Suprapubic skin (tissue), 4 donors: ENCODE measurements around the gene TOP1. TPM values are rescaled to one million over a fixed set of nuclear protein-coding genes. Genes with fewer than 3 reads are reported as not detected.
A peak's percentile ranks its signal among the peaks of the same experiment; 100 is the strongest.

ENCODE experiments used
- DNase-seq, 2 donors: peaks; one replicate each; pipeline ENCODE4 v3.0.0-alpha.2; 2019; ENCODE audit warnings: low spot score in 2 of 2
- H3K27ac ChIP-seq: fragments of 200-600 bp; sonication (generic); one replicate; pipeline ENCODE4 v1.5.1; 2019
- H3K27me3 ChIP-seq: fragments of 200-600 bp; sonication (generic); one replicate; pipeline ENCODE4 v1.5.1; 2019
- H3K36me3 ChIP-seq: fragments of 200-600 bp; sonication (generic); one replicate; pipeline ENCODE4 v1.5.1; 2019
- H3K4me1 ChIP-seq: fragments of 200-600 bp; sonication (generic); one replicate; pipeline ENCODE4 v1.5.1; 2019
- H3K4me3 ChIP-seq: fragments of 200-600 bp; sonication (generic); one replicate; pipeline ENCODE4 v1.5.1; 2019; ENCODE audit warnings: mild to moderate bottlenecking
- H3K9me3 ChIP-seq: fragments of 200-600 bp; sonication (generic); one replicate; pipeline ENCODE4 v1.5.1; 2019
- EP300 ChIP-seq: sonication (generic); formaldehyde crosslinking; IDR thresholded peaks from one replicate; pipeline ENCODE4 v1.6.1; 2017; ENCODE audit warnings: antibody characterized with exemption
- POLR2A ChIP-seq, 2 donors: fragments of 450-650 bp; IDR thresholded peaks; one replicate each; pipeline ENCODE4 v1.6.1; 2017; ENCODE audit warnings: antibody characterized with exemption in 2 of 2, mild to moderate bottlenecking in 2 of 2, moderate library complexity in 2 of 2
- POLR2AphosphoS5 ChIP-seq, 3 donors: sonication (generic); formaldehyde crosslinking; IDR thresholded peaks; one replicate each; pipeline ENCODE4 v1.6.1; 2017; ENCODE audit warnings: antibody characterized with exemption in 3 of 3
- WGBS: methylation state at CpG from one replicate; pipeline ENCODE4 v1.1.5; 2018; 5-methylcytosine and 5-hydroxymethylcytosine counted together
- total RNA-seq, 4 donors: library from RNA; depleted of rRNA; stranded (reverse); fragments of >200 nt; gene quantifications; one replicate each; pipeline ENCODE4 v1.1.0, GENCODE V29; 2016
- TF ChIP-seq, protein P1 (sequence below), 2 donors: fragments of 200-600 bp in 1 of 2; fragments of 450-650 bp in 1 of 2; sonication (generic) in 1 of 2; IDR thresholded peaks; one replicate each; pipeline ENCODE4 v1.5.1; 2016 to 2019; ENCODE audit warnings: antibody characterized with exemption in 2 of 2, mild to moderate bottlenecking in 1 of 2, moderate library complexity in 1 of 2

TOP1 gene
- total RNA-seq, 4 donors from 2014 or later: 25.8 to 32.6 (median 32.0) TPM

DNA sequence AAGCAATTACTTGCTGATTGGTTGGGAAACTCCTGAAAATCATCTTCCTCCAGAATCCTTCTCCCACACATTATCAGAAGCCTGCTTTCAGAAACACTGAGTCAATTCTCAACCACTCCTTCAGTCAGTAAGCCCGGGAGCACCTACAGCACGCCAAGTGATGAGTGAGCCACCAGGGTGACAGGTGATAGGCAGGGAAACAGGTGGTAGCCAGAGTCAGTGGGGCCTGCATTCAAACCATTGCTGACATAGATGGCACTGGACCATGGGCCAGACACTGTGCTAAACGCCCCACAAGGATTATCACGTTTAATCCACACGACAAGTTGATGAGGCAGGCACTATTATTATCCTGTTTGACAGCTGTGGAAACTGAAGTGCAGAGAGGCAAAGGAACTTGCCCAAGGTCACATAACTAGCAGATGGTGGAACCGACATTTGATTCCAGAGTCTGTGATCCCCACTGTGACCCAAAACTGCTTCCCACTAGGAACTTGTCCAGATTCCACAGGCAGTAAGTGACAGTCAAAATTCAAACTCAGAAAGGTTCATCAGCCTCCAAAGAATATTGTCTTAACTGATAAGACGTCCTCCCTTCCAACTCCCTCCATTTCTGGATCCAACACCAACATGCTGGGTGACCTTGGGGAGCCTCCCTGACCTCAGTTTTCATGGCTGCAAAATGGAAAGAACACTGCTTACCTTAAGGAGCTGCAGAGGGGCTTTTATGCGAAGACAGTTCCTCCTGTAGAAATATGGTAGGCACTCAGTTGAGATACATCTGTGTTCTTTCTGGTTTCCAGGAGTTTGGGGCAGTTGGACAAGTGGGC, 23.9 kb upstream of the TOP1 start:
- Histone ChIP-seq H3K27me3 (no peaks in the 10 kb centered on the region), H3K4me3 (no peak overlapping the region), H3K9me3 (no peaks in the 10 kb centered on the region), H3K4me1 (peaks cover 51% of the 10 kb centered on the region), H3K36me3 (no peaks in the 10 kb centered on the region), H3K27ac (peak overlapping the region; percentile 93)
- DNase-seq: peak in 1 of 2 donors; percentile 10
- WGBS: 47% methylated on average over 8 of the region's 8 CpGs
- TF ChIP-seq EP300: no peak
- no peak for TF ChIP-seq POLR2AphosphoS5 (IDR thresholded peaks at IDR 0.05)

DNA sequence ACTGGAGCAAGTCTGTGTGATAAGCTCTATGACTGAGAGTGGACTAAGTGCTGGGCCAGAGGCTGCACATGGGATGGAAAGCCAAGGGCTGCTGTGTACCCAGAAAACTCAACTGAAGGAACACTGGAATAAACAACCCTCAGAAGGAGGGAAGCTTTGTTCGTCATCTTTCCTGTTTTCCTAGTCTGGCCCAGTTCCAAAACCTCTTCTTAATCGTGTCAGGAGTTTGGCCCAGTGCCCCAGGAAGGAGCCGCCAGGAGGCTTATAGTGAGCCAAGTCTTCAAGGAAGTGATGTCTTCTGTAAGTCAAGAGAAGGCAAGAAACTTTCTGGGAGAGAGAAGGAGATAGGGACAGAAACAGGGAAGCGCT, 23.3 kb upstream of the TOP1 start:
- Histone ChIP-seq H3K4me1 (peaks cover 51% of the 10 kb centered on the region), H3K4me3 (no peak overlapping the region), H3K27me3 (no peaks in the 10 kb centered on the region), H3K9me3 (no peaks in the 10 kb centered on the region), H3K36me3 (no peaks in the 10 kb centered on the region), H3K27ac (peak overlapping the region; percentile 93)
- TF ChIP-seq EP300 (no peak), POLR2AphosphoS5 (IDR thresholded peaks at IDR 0.05) (no peak), POLR2A (IDR thresholded peaks at IDR 0.05) (no peak)
- TF ChIP-seq, protein P1, sequence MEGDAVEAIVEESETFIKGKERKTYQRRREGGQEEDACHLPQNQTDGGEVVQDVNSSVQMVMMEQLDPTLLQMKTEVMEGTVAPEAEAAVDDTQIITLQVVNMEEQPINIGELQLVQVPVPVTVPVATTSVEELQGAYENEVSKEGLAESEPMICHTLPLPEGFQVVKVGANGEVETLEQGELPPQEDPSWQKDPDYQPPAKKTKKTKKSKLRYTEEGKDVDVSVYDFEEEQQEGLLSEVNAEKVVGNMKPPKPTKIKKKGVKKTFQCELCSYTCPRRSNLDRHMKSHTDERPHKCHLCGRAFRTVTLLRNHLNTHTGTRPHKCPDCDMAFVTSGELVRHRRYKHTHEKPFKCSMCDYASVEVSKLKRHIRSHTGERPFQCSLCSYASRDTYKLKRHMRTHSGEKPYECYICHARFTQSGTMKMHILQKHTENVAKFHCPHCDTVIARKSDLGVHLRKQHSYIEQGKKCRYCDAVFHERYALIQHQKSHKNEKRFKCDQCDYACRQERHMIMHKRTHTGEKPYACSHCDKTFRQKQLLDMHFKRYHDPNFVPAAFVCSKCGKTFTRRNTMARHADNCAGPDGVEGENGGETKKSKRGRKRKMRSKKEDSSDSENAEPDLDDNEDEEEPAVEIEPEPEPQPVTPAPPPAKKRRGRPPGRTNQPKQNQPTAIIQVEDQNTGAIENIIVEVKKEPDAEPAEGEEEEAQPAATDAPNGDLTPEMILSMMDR (IDR thresholded peaks at IDR 0.05): no peak
- peak; percentile 91 to 93 for DNase-seq
- WGBS: 11% methylated on average over 4 of the region's 4 CpGs

DNA sequence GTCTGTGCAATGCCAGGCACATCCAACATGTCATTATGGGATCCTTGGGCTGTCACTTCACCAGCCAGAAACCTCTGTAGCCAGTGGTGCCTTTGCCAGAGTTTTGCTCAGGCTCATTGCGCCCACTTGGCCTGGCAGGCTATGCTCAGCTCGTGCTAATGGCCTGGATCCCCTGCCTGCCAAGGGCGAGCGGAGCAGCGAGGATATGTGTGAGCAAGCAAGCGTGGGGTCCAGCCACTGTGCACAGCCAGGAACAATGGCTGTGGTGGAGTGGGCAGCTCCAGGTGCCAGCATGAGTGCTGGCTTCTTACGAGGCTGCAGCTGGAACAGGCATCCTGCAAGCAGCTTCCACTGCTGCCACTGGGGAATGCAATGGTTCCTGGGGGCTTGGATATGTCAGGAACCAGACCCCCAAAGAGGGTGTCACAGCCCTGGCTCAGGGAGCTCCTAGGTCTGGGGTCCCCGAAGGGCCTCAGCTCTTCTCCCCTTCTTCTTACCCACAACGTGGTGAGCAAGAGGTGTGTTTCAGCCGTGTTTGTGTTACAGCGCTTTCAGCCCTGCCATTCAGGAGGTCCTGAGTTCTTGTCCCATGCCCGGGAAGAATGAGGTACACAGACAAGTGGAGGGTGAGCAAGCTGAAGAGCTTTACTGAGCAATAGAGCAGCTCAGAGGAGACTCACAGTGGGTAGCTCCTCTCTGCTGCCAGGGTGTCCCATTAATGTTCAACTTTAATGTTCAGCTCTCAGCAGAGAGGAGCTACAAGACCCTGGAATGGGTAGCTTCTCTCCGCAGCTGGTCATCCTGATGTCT, 22.3 kb upstream of the TOP1 start:
- H3K4me1 ChIP-seq: peaks cover 51% of the 10 kb centered on the region
- TF ChIP-seq EP300: no peak
- TF ChIP-seq, protein P1 (IDR thresholded peaks at IDR 0.05): no peak
- no peak for TF ChIP-seq POLR2AphosphoS5 (IDR thresholded peaks at IDR 0.05)
- TF ChIP-seq POLR2A (IDR thresholded peaks at IDR 0.05): no peak
- no peak overlapping the region for H3K27ac ChIP-seq
- no peak overlapping the region for H3K4me3 ChIP-seq
- no peaks in the 10 kb centered on the region for H3K27me3 ChIP-seq
- WGBS: 91% methylated on average over 5 of the region's 13 CpGs
- no peaks in the 10 kb centered on the region for H3K36me3 ChIP-seq
- peak in 1 of 2 donors; percentile 67 for DNase-seq
- no peaks in the 10 kb centered on the region for H3K9me3 ChIP-seq

DNA sequence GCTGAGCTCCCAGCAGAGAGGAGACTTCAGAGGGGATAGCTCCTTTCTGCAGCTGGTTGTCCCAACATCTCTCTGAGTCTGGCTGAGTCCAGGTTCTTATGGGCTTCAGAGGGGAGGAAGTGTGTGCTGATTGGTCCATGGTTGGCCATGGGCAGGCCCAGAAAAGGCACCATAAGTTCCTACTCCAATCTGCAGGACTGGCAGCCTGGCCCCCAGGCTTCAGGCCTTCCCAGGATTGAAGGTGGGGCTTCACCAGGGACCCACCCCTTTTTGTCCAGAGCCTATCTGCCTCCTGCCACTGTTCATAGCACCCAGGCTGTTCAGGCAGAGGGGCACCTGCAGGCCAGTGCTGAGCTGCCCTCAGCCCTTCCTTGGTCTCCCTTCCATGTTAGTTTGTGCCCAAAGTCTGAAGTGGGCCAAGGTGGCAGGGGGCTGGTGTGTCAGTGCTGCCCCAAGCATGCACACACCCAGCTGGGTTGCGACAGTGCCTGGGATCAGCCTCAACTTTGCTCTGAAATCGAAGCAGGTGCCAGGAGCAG, 21.6 kb upstream of the TOP1 start:
- DNase-seq: peak; percentile 44 to 55
- Histone ChIP-seq H3K4me1 (peaks cover 51% of the 10 kb centered on the region), H3K27me3 (no peaks in the 10 kb centered on the region), H3K9me3 (no peaks in the 10 kb centered on the region), H3K4me3 (no peak overlapping the region), H3K36me3 (no peaks in the 10 kb centered on the region), H3K27ac (no peak overlapping the region)
- TF ChIP-seq EP300 (no peak), POLR2A (IDR thresholded peaks at IDR 0.05) (no peak), POLR2AphosphoS5 (IDR thresholded peaks at IDR 0.05) (no peak)
- TF ChIP-seq, protein P1 (IDR thresholded peaks at IDR 0.05): no peak
- WGBS: 100% methylated on average over 1 of the region's 2 CpGs

DNA sequence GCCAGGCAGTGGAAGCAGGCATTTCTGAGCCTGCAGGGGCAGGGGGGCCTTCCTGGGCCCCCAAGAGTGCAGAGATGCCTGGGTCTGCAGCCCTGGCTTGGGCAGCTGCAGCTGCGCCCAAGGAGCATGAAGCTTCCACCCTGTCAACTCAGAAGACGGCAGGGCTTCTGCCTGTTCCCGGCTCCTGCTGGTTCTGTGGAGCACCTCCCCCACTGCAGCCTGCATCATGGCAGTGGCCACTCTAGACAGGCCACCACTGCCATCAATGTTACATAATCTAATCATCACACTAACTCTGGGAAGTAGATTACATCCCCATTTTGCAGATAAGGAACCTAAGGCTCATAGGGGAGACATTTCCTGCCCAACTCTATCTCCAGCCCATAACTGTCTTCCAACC, 21.1 kb upstream of the TOP1 start:
- TF ChIP-seq, protein P1 (IDR thresholded peaks at IDR 0.05): no peak
- TF ChIP-seq EP300 (no peak), POLR2A (IDR thresholded peaks at IDR 0.05) (no peak), POLR2AphosphoS5 (IDR thresholded peaks at IDR 0.05) (no peak)
- WGBS: no CpG with 5 or more reads among the region's 3 CpGs
- no peaks in the 10 kb centered on the region for H3K9me3 ChIP-seq

More for the DNA sequence above, 21.1 kb upstream of the TOP1 start:
- Histone ChIP-seq H3K27ac (no peak overlapping the region), H3K4me1 (peaks cover 51% of the 10 kb centered on the region), H3K36me3 (no peaks in the 10 kb centered on the region), H3K4me3 (no peak overlapping the region), H3K27me3 (no peaks in the 10 kb centered on the region)
- DNase-seq: peak in 1 of 2 donors; percentile 49
